Heart left ventricle (tissue), 16 donors: Measurements from ENCODE around the gene ETV3. TPM values are rescaled to one million over a fixed set of nuclear protein-coding genes. Genes with fewer than 3 reads are reported as not detected.
A peak's percentile ranks its signal among the peaks of the same experiment; 100 is the strongest.

Experiments
- ATAC-seq, 4 donors: fragments of 200-7000 bp; cut with Tn5 transposase; one replicate each; pipeline ENCODE4 v1.9.1; 2020 to 2022; ENCODE audit warnings: moderate library complexity in 4 of 4, mild to moderate bottlenecking in 3 of 4, moderate number of reproducible peaks in 1 of 4
- DNase-seq, 5 donors: peaks; one replicate each; pipeline ENCODE4 v3.0.0-alpha.2; 2020
- H3K27ac ChIP-seq, 12 donors: fragments of 200-600 bp; sonication (generic) in 4 of 12; one replicate each; pipeline versions ENCODE4 v1.5.0 to v1.8.0; 2016 to 2022; ENCODE audit warnings: mild to moderate bottlenecking in 2 of 12
- H3K27me3 ChIP-seq, 9 donors: fragments of 200-600 bp; sonication (generic) in 2 of 9; one replicate each; pipeline versions ENCODE4 v1.5.1 to v1.8.0; 2016 to 2022; ENCODE audit warnings: mild to moderate bottlenecking in 3 of 9
- H3K36me3 ChIP-seq, 9 donors: fragments of 200-600 bp; sonication (generic) in 2 of 9; one replicate each; pipeline versions ENCODE4 v1.5.0 to v1.8.0; 2018 to 2022; ENCODE audit warnings: mild to moderate bottlenecking in 2 of 9
- H3K4me1 ChIP-seq, 12 donors: fragments of 200-600 bp; sonication (generic) in 4 of 12; one replicate each; pipeline versions ENCODE4 v1.5.0 to v1.8.0; 2016 to 2022; ENCODE audit warnings: mild to moderate bottlenecking in 3 of 12
- H3K4me3 ChIP-seq, 12 donors: fragments of 200-600 bp; sonication (generic) in 4 of 12; one replicate each; pipeline versions ENCODE4 v1.5.0 to v1.8.0; 2017 to 2022; ENCODE audit warnings: mild to moderate bottlenecking in 9 of 12, moderate library complexity in 4 of 12
- H3K9me3 ChIP-seq, 12 donors: fragments of 200-600 bp; sonication (generic) in 4 of 12; one replicate each; pipeline versions ENCODE4 v1.5.0 to v1.8.0; 2016 to 2022; ENCODE audit warnings: mild to moderate bottlenecking in 1 of 12
- CTCF ChIP-seq, 12 donors: fragments of 200-600 bp; sonication (generic) in 4 of 12; IDR thresholded peaks; one replicate each; pipeline versions ENCODE4 v1.5.0 to v1.8.0; 2018 to 2022; ENCODE audit warnings: antibody characterized with exemption in 12 of 12, mild to moderate bottlenecking in 5 of 12
- POLR2A ChIP-seq, 2 donors: fragments of 450-650 bp; IDR thresholded peaks; one replicate each; pipeline ENCODE4 v1.6.1; 2017; ENCODE audit warnings: antibody characterized with exemption in 2 of 2, mild to moderate bottlenecking in 2 of 2, moderate library complexity in 2 of 2
- WGBS, 4 donors: extraction: QIAGEN DNeasy Blood & Tissue Kit in 2 of 4; methylation state at CpG; one replicate each; pipeline versions ENCODE4 v1.1.5 to v1.1.7; 2013 to 2018; 5-methylcytosine and 5-hydroxymethylcytosine counted together
- intact Hi-C, 10 donors: fragments of 100-400 bp; cut with DNase I; formaldehyde crosslinking; loops; one replicate each; pipeline versions ENCODE4 v1.11.1 to v1.14.2; 2022
- polyA plus RNA-seq, 2 donors: library from polyadenylated mRNA; stranded (reverse); fragments of 200-250 nt; gene quantifications; one replicate each; pipeline ENCODE4 v1.2.3, GENCODE V29; 2013
- total RNA-seq, 9 donors: library from RNA; depleted of rRNA in 2 of 9; stranded (reverse); fragments of >200 nt in 2 of 9; fragmentation: NEBNext Ultra II Directional in 3 of 9; extraction: Animal tissue kit (Norgen Biotek cat#: 25700) in 3 of 9; gene quantifications; one replicate each; pipeline versions ENCODE4 v1.1.0 to v1.2.4, GENCODE V29; 2016 to 2023
- donor health status: ischemic (EF 13 %, LVEDD 7.1; RV severe dilation, severe dysfunction).
- donor health status: healthy with polysubstance abuse.
- donor health status: DM: no; HTN: yes; CAD: no.
- donor health status: DM: no; HTN: no; CAD: no.
- donor health status: ischemic (EF 25% LVEDD 6.9; RV normal size, moderate dysfunction).
- donor health status: ischemic (EF 25% LVEDD 5.7; RV mildly dilated, moderate dysfunction).
- donor health status: healthy.
- donor health status: DM: yes; HTN: yes; CAD: no.
- donor health status: ischemic (EF 35%, LVEDD 5.7; RV mildly dilated, moderate dysfunction).
- donor health status: nonischemic (EF 11% LVEDD 7.7; RV severe dilation, severe dysfunction).
- donor health status: DM: yes; HTN: yes; CAD: no.
- donor health status: PGD.
- donor health status: ischemic (EF 29% LVEDD 5.4; RV normal size, mild dysfunction).
- donor health status: nonischemic (EF 23%, LVEDD 6.1; RV moderate dilation, normal function).

Gene ETV3
- total and polyA plus RNA-seq, 11 donors: 4.5 to 24.3 (median 15.9) TPM

- peak overlapping the region in 1 of 12 donors; percentile 14 for H3K27ac ChIP-seq
- H3K4me1 ChIP-seq: peaks cover 0 to 21% (median 5%) of the 10 kb centered on the region in 12 donors
- ATAC-seq (no peak), DNase-seq (no peak)
- no peaks in the 10 kb centered on the region for H3K36me3 ChIP-seq
- TF ChIP-seq POLR2A (IDR thresholded peaks at IDR 0.05) (no peak), CTCF (IDR thresholded peaks at IDR 0.05) (no peak)
- no peak overlapping the region for H3K4me3 ChIP-seq
- no peaks in the 10 kb centered on the region for H3K27me3 ChIP-seq
- 68 to 79% (median 72%) methylated on average over 3 of the region's 3 CpGs for WGBS, 4 donors
- intact Hi-C loops: loop anchor here (1.0 to 10.0 kb wide), 4 partner anchors 47 to 404 kb away; partner anchors contain the start of gene ETV3 (in 3 of the 10)
- no peaks in the 10 kb centered on the region for H3K9me3 ChIP-seq
Observed at GRCh38 chr1:157090771-157091170, 47.4 kb downstream of the ETV3 start.

DNA sequence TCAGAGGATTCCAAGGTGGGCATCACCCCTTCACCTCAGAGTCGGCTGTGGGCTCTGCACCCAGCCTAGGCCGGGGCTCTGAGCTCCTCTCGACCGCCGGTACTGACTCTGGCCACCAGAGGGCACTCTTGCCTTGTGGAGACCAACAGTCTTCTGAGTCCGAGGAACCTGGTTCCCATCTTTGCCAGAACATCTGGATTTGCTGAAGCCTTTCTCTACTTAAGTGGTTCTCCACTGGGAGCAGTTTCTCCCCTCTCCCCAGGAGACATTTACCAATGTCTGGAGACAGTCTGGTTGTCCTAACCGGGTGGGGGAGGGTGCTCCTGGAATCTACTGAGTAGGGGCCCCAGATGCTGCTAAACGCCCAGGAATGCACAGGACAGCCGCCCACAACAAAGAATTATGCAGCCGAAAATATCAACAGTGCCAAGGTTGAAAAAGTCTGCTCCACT, 48.0 kb downstream of the ETV3 start:
- 15 to 20% (median 17%) methylated on average over 9 to 10 of the region's 10 CpGs for WGBS, 4 donors
- Histone ChIP-seq H3K4me1 (peaks cover 0 to 21% (median 5%) of the 10 kb centered on the region in 12 donors), H3K9me3 (no peaks in the 10 kb centered on the region), H3K4me3 (no peak overlapping the region), H3K27ac (peak overlapping the region in 2 of 12 donors; percentile 14 to 24), H3K27me3 (no peaks in the 10 kb centered on the region), H3K36me3 (no peaks in the 10 kb centered on the region)
- ATAC-seq (peak; percentile 74 to 90 (median 86)), DNase-seq (peak; percentile 84 to 93 (median 87))
- TF ChIP-seq POLR2A (IDR thresholded peaks at IDR 0.05) (no peak), CTCF (IDR thresholded peaks at IDR 0.05) (peak; percentile 90 to 98 (median 96))
- intact Hi-C loops: loop anchor here (1.0 to 10.0 kb wide), 4 partner anchors 47 to 405 kb away; partner anchors contain the start of gene ETV3 (in 3 of the 10)

DNA sequence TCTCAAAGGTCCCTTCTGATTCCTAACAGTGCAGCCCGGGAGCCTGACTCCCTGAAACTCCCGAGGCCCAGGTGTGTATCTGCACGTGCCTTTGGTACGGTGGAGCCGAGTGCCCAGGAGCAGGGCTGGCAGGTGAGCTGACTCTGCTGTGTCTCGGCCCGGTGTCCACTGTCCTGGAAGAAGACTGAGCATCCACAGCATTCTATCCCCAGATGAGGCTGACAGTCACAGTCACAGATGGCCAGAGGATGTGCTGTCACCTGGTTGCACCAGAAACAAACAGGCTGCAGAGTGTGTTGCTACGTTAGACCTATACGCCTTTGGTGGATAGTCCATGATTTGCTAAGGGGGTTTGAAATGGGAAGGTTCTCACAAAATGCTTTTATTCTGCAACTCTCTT, 48.4 kb downstream of the ETV3 start:
- Histone ChIP-seq H3K27me3 (no peaks in the 10 kb centered on the region), H3K36me3 (no peaks in the 10 kb centered on the region), H3K4me1 (peaks cover 0 to 21% (median 5%) of the 10 kb centered on the region in 12 donors), H3K9me3 (no peaks in the 10 kb centered on the region), H3K4me3 (no peak overlapping the region), H3K27ac (no peak overlapping the region)
- DNase-seq (no peak), ATAC-seq (no peak)
- WGBS, 4 donors: 83 to 90% (median 86%) methylated on average over 9 of the region's 9 CpGs
- intact Hi-C loops: loop anchor here (1.0 to 10.0 kb wide), 5 partner anchors 48 to 405 kb away; partner anchors contain the start of gene ETV3 (in 3 of the 10)
- no peak for TF ChIP-seq POLR2A (IDR thresholded peaks at IDR 0.05)
- no peak for TF ChIP-seq CTCF (IDR thresholded peaks at IDR 0.05)

GRCh38 chr1:157088607-157089006, 49.6 kb downstream of the ETV3 start:
- Histone ChIP-seq H3K36me3 (no peaks in the 10 kb centered on the region), H3K4me1 (peaks cover 0 to 21% (median 5%) of the 10 kb centered on the region in 12 donors), H3K9me3 (no peaks in the 10 kb centered on the region), H3K27ac (no peak overlapping the region), H3K4me3 (no peak overlapping the region), H3K27me3 (no peaks in the 10 kb centered on the region)
- TF ChIP-seq POLR2A (IDR thresholded peaks at IDR 0.05): no peak
- no peak for TF ChIP-seq CTCF (IDR thresholded peaks at IDR 0.05)
- intact Hi-C loops: loop anchor here in 1 of 10 donors (5.0 kb wide), 1 partner anchor 404 kb away; no protein-coding TSS in a partner anchor
- ATAC-seq: no peak
- no peak for DNase-seq
